HG03521 (cell line): ENCODE results near the gene NFS1.

Experiments
- ATAC-seq: cut with Tn5 transposase; IDR thresholded peaks from one replicate; pipeline ENCODE4 v1.9.1; 2021; ENCODE audit warnings: mild to moderate bottlenecking, moderate library complexity; ENCODE audit not compliant: unreplicated experiment

Gene NFS1

GRCh38 chr20:35680452-35681183, 18.5 kb downstream of the NFS1 start:
- no peak for ATAC-seq

- ATAC-seq = no peak
Observed at GRCh38 chr20:35674921-35675320, 24.2 kb downstream of the NFS1 start.

GRCh38 chr20:35673884-35674283, 25.3 kb downstream of the NFS1 start:
- no peak for ATAC-seq

- no peak for ATAC-seq
Observed at GRCh38 chr20:35669681-35670080, 29.5 kb downstream of the NFS1 start.

- no peak for ATAC-seq
Observed at GRCh38 chr20:35669221-35669620, 29.9 kb downstream of the NFS1 start.

- no peak for ATAC-seq
Observed at GRCh38 chr20:35665949-35666288, 33.2 kb downstream of the NFS1 start.

GRCh38 chr20:35664466-35665206, 34.5 kb downstream of the NFS1 start, which contains the start of the genes CPNE1 and RBM12:
TSS of gene CPNE1 (minus strand) at chr20:35664900. CDS start at chr20:35632923, 31,977 bp downstream.
TSS of gene RBM12 (minus strand) at chr20:35664900. CDS start at chr20:35655322, 9,578 bp downstream.
- ATAC-seq = peak; percentile 75

GRCh38 chr20:35663516-35664465, 35.4 kb downstream of the NFS1 start:
- peak; percentile 24 for ATAC-seq

- no peak for ATAC-seq
Observed at GRCh38 chr20:35662551-35662950, 36.6 kb downstream of the NFS1 start.

GRCh38 chr20:35661908-35662307, 37.2 kb downstream of the NFS1 start:
- ATAC-seq = no peak

- no peak for ATAC-seq
Observed at GRCh38 chr20:35661053-35661452, 38.1 kb downstream of the NFS1 start.

- ATAC-seq = no peak
Observed at GRCh38 chr20:35660122-35660937, 38.8 kb downstream of the NFS1 start.

- no peak for ATAC-seq
Observed at GRCh38 chr20:35657271-35657670, 41.9 kb downstream of the NFS1 start.

- ATAC-seq = no peak
Observed at GRCh38 chr20:35654415-35654814, 44.7 kb downstream of the NFS1 start.

GRCh38 chr20:35653893-35654292, 45.3 kb downstream of the NFS1 start:
- ATAC-seq = no peak

GRCh38 chr20:35653430-35653734, 45.8 kb downstream of the NFS1 start:
- no peak for ATAC-seq

- ATAC-seq = no peak
Observed at GRCh38 chr20:35652641-35653429, 46.3 kb downstream of the NFS1 start.

- no peak for ATAC-seq
Observed at GRCh38 chr20:35651958-35652357, 47.2 kb downstream of the NFS1 start.

- ATAC-seq = no peak
Observed at GRCh38 chr20:35650632-35651031, 48.5 kb downstream of the NFS1 start.

GRCh38 chr20:35648836-35649235, 50.3 kb downstream of the NFS1 start:
- ATAC-seq = no peak
